Activated naive CD4-positive, alpha-beta T cell treated with Interleukin-2 at 50 U/mL for 16 hours (primary cell): ENCODE measurements around the gene CHST3.

Experiments
- DNase-seq: peaks from one replicate; pipeline ENCODE4 v3.0.0-alpha.2; 2020

The CHST3 gene

DNA sequence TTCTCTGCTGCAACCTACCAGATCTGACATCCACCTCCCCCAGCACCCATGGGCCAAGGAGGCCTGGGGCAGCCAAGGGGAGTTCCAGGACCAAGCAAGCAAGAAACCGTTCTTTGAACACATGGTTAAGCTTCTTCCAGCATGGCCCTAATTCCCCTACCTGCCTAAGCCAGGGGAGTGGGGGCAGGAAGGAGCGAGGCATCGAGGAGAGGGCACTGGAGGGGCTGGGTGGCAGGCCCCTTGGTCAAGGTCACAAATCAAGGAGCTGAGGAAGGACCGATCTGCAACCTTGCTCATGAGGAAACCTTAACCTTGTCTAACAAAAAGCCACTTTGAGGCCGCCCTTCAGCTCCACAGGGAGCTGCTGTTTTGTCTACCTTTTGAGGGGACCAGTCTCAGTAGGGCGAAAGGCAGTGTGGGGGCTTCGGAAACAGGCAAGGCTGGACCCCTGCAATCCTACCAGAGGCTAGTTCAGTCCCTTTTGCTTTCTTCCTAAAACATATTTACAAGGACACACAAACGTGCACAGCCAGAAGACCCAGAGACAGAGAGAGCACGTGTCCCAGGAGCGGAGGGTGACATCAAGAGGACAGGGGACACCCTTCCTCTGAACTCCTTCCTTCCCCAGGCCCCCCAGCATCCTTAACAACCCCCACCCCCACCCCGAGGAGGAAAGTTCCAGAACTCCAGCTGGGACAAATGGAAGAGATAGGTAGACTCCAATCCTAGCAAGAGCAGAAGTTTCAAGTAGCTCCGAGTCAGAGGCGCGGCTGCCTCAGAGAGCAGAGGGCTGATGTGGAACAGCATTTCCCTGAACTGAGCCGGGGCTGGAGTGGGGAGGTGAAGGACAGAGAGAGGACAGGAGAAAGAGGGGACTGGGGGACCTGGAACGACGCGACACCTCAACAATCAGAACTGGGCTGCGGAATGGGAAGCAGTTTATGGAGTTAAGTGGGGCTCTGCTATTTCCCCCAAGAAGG lies 95.9 kb downstream of the CHST3 start:
- no peak for DNase-seq

DNA sequence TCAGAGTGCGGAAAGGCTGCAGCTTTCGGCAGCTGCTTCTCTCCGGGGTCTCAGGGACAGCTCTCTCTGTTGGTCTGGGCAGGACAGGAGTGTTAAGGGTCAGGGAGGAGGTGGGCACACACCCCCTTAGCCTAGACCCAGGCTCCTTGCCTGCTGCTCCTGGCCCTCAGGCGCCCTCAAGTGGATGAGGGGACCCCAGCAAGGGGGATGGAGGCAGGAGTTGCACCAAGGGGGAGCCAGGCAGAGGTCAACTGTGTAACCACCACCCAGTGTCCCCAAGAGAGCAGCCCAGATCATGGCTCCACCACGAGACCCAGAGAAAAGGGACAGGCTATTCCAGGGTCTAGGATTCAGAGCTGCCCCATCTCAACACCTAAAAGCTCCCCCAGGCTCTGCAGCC lies 97.3 kb downstream of the CHST3 start:
- no peak for DNase-seq

DNA sequence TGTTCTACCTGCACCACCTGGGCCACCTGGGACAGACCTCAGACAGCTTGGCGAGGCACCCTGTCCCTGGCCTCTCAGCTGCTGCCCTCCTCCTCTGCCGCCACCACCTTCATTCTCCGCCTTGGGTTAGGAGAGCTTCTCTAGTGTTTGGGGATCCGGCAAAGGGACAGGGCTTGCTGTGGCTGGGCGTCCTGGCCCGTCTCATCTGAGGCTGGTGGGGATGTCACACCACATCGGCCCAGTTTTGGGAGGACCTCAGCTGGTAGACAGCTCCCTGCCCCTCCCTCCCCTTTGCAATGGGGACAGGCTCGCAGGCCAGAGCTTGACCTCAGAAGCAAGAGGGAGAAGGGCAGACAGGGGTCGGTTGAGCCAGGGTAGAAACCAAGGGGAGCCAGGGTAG lies 97.7 kb downstream of the CHST3 start:
- DNase-seq: no peak

DNA sequence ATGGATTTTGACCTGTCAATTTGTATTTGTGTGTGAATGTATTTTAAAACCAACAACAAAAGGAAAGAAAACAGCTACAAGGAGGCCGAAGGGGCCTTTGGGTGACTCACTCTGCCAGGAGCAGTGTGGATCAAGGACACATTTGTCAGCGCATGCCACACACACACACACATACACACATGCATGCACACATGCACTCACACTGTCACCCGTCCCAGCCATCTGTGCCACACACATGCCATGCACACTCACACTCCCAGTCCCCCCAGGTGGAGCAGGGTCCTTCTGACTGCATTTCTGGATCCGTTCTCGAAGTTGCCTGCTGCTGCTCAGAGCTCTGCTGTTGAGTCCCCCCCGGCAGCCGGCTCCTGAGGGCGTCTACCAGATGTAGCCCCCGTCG lies 98.2 kb downstream of the CHST3 start:
- no peak for DNase-seq
